D721Med (cell line): ENCODE measurements around the gene MRC2.

Experiments used
- DNase-seq: peaks from one replicate; pipeline ENCODE4 v3.0.0; 2011; ENCODE audit warnings: low spot score; ENCODE audit not compliant: insufficient read length
- FAIRE-seq: peaks from 2 replicates; lab custom pipeline; 2011; peaks lifted over from hg19 to GRCh38; lab: Jason Lieb, UNC
- CTCF ChIP-seq: IDR thresholded peaks from 2 replicates; pipeline ENCODE4 v1.5.1; 2012; ENCODE audit warnings: mild to moderate bottlenecking, control low read depth; ENCODE audit not compliant: insufficient read depth; ENCODE audit errors: missing control alignments

The MRC2 gene

DNA sequence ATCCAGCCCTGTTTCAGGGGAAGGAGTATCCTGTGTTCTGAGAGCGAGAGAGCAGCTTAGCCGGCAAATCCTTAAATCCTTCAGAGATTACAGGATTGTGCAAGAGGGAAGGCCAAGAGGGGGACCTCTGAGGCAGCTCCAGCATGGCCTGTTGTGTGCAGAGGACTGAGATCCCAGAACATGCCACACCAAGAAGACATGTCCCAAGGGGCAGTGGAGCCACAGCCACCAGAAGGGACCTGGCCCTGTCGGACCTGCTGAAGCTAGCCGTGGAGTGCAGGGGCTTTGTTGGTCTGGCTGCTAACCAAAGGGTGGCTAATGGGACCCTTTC is 1.6 kb upstream of the MRC2 start:
- FAIRE-seq (peak; percentile 16), DNase-seq (peak; percentile 92)
- peak; percentile 13 for TF ChIP-seq CTCF

DNA sequence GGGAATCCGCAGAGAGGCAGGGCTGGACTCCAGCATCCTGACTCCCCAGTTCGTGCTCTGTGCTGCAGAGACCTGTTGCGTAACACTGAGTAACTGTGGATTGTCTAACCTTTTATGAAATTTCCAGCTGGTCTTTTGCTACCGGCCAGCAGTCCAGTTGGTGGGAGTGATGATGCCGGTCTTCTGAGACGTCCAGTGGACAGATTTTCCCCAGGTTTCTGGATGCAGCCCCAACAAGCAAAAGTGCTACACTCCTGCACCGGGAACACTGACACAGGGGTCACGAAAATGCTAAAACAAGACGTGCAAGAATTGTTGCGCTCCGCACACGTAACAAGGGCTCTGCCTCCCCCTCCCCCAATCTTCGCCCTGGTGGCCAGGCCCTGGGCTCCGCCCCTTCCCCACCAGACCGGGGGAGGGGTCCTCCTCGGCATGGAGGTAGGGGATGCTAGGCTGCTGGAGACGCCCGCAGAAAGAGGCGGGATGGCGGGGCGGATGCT is 701 bp upstream of the MRC2 start:
- DNase-seq (no peak), FAIRE-seq (no peak)
- no peak for TF ChIP-seq CTCF

- DNase-seq (no peak), FAIRE-seq (no peak)
- TF ChIP-seq CTCF, result no peak
These were observed 599 bp downstream of the MRC2 start for GRCh38 chr17:62627904-62628633.

GRCh38 chr17:62628831-62629555 is 1.5 kb downstream of the MRC2 start:
- no peak for TF ChIP-seq CTCF
- no peak for FAIRE-seq
- no peak for DNase-seq

DNA sequence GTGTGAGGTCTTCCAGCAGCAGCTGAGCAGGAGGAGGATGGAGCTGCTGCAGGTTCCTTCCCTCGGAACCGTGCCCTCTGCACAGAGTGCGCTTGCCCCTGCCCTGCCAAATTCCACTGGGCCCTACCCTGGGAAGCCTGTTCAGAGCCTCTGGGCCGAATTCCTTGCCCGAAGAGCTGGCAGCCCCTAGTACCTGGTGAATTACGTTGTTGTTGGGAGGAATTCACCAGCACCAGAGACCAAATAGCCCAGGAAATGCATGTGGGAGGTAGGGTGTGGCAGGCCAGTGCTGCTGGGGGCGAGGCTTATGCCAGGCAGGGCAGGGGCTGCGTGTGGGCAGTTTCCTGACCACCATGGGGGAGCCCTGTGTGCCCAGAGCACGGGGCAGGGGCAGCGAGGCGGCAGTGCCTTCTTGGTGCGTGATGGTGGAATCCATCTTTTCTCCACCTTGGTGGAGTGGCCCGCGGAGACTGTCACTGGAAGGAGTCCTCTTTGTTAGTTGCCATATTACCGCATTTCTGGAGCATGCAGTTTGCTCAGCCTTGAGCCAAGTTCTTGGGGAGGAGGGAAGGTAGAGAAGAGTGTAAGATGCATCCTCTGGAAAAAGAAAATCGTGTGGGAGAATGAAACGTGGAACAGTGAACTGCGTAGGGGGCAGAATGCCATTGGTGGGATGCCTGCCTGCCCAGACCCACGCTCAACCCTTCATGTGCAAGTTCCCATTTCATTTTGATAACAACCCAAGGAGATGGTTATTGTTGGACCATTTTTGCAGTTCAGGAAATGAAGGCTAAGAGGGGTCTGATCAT is 2.3 kb downstream of the MRC2 start:
- no peak for TF ChIP-seq CTCF
- FAIRE-seq, result no peak
- DNase-seq, result no peak

DNA sequence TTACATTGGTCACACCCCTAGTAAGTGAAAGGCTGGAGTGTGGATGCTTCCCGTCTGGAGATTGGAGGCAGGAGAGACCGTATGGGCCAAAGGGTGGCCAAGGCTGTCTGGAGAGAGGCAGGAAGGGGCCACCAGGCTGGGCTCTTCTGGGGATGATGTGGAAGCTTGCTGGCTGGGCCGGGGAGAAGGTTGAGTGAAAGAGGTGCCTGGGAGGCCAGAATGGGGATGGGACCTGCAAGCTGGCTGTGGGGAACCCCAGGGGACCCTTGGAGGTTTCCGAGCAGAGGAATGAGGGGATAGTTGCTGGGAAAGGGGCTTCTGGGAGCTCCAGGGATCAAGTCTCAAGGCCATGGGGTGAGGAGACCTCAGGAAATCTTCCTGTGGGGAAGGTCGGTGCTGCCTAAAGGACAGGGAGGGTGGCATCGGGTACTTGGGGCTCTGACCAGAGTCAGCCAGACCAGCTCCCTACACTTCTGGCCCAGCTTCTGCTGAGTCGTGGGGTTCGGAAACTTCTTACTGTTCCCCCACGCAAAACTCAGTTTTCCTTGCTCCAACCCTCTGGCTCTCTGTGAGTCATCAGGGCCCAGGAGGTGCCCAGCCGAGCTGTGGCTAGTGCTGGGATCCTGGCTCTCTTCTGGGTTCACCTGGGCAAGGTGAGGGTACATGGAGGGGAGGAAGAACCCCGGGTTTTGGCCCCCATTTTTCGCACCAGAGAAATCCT is 3.1 kb downstream of the MRC2 start:
- FAIRE-seq, result no peak
- no peak for DNase-seq
- TF ChIP-seq CTCF, result no peak
